Colonic mucosa (tissue), 4 donors: ENCODE measurements around the gene IQCE. TPM values are rescaled to one million over a fixed set of nuclear protein-coding genes. Genes with fewer than 3 reads are reported as not detected.

ENCODE experiments used
- DNase-seq: peaks from one replicate; pipeline ENCODE4 v3.0.0-alpha.2; 2020
- H3K27ac ChIP-seq: fragments of 200-600 bp; one replicate; pipeline ENCODE4 v1.8.0; 2021
- H3K27me3 ChIP-seq: fragments of 200-600 bp; one replicate; pipeline ENCODE4 v1.8.0; 2021
- H3K36me3 ChIP-seq: fragments of 200-600 bp; one replicate; pipeline ENCODE4 v1.8.0; 2021
- H3K4me1 ChIP-seq: fragments of 200-600 bp; one replicate; pipeline ENCODE4 v1.8.0; 2021; ENCODE audit warnings: mild to moderate bottlenecking
- H3K4me3 ChIP-seq: fragments of 200-600 bp; one replicate; pipeline ENCODE4 v1.8.0; 2021
- H3K9ac ChIP-seq, 2 donors: one replicate each; pipeline ENCODE4 v1.7.0; 2013; ENCODE audit warnings: control low read depth in 2 of 2, low read depth in 2 of 2, low read length in 2 of 2
- H3K9me3 ChIP-seq: fragments of 200-600 bp; one replicate; pipeline ENCODE4 v1.8.0; 2021
- CTCF ChIP-seq: fragments of 200-600 bp; IDR thresholded peaks from one replicate; pipeline ENCODE4 v1.8.0; 2022; ENCODE audit warnings: antibody characterized with exemption, mild to moderate bottlenecking
- intact Hi-C: fragments of 100-400 bp; cut with DNase I; formaldehyde crosslinking; loops from one replicate; pipeline ENCODE4 v1.14.1; 2022
- total RNA-seq, 2 donors: library from RNA; stranded (reverse); fragmentation: NEBNext Ultra II Directional in 1 of 2; extraction: Animal tissue kit (Norgen Biotek cat#: 25700) in 1 of 2; gene quantifications; one replicate each; pipeline ENCODE4 v1.2.1, GENCODE V29; 2021
- donor health status: healthy.
- donor health status: DM: no; HTN: no; CAD: no.
- donor health status: DM: no; HTN: no; CAD: no.

Gene IQCE
- total RNA-seq, 2 donors from 2014 or later: 23.2 to 36.3 TPM

- H3K9ac ChIP-seq: no peak overlapping the region
- no peak overlapping the region for H3K27ac ChIP-seq
- no peak overlapping the region for H3K4me3 ChIP-seq
- no peak for TF ChIP-seq CTCF
- no peaks in the 10 kb centered on the region for H3K9me3 ChIP-seq
- no peaks in the 10 kb centered on the region for H3K36me3 ChIP-seq
- H3K4me1 ChIP-seq: peaks cover 22% of the 10 kb centered on the region
- intact Hi-C loops: no loop called here
- no peaks in the 10 kb centered on the region for H3K27me3 ChIP-seq
- DNase-seq: no peak
Observed at GRCh38 chr7:2621061-2621828, 62.5 kb downstream of the IQCE start.

- no peak for TF ChIP-seq CTCF
- H3K27me3 ChIP-seq: no peaks in the 10 kb centered on the region
- H3K4me1 ChIP-seq: peaks cover 22% of the 10 kb centered on the region
- H3K9ac ChIP-seq: no peak overlapping the region
- no peak for DNase-seq
- H3K4me3 ChIP-seq: no peak overlapping the region
- H3K27ac ChIP-seq: no peak overlapping the region
- no peaks in the 10 kb centered on the region for H3K36me3 ChIP-seq
- H3K9me3 ChIP-seq: no peaks in the 10 kb centered on the region
- intact Hi-C loops: no loop called here
Observed at GRCh38 chr7:2621948-2622640, 63.3 kb downstream of the IQCE start.

- TF ChIP-seq CTCF: no peak
- Histone ChIP-seq H3K9ac (no peak overlapping the region), H3K4me3 (no peak overlapping the region), H3K4me1 (peaks cover 22% of the 10 kb centered on the region), H3K27me3 (no peaks in the 10 kb centered on the region), H3K27ac (peak overlapping the region; percentile 34), H3K36me3 (no peaks in the 10 kb centered on the region), H3K9me3 (no peaks in the 10 kb centered on the region)
- intact Hi-C loops: no loop called here
- DNase-seq: peak; percentile 76
Observed at GRCh38 chr7:2622869-2623697, 64.3 kb downstream of the IQCE start.

- Histone ChIP-seq H3K9me3 (no peaks in the 10 kb centered on the region), H3K4me1 (peaks cover 22% of the 10 kb centered on the region), H3K4me3 (no peak overlapping the region), H3K27ac (peak overlapping the region; percentile 34), H3K27me3 (no peaks in the 10 kb centered on the region), H3K36me3 (no peaks in the 10 kb centered on the region), H3K9ac (peak overlapping the region in 1 of 2 donors; percentile 14)
- intact Hi-C loops: no loop called here
- no peak for TF ChIP-seq CTCF
- no peak for DNase-seq
Observed at GRCh38 chr7:2623698-2624014, 64.9 kb downstream of the IQCE start.

- Histone ChIP-seq H3K36me3 (no peaks in the 10 kb centered on the region), H3K27ac (no peak overlapping the region), H3K27me3 (no peaks in the 10 kb centered on the region), H3K4me3 (no peak overlapping the region), H3K9ac (no peak overlapping the region), H3K9me3 (no peaks in the 10 kb centered on the region), H3K4me1 (peaks cover 22% of the 10 kb centered on the region)
- intact Hi-C loops: no loop called here
- DNase-seq: no peak
- no peak for TF ChIP-seq CTCF
Observed at GRCh38 chr7:2624293-2624886, 65.6 kb downstream of the IQCE start.
